ENCODE results near the gene REEP6. TPM values are rescaled to one million over a fixed set of nuclear protein-coding genes. Genes with fewer than 3 reads are reported as not detected.

The REEP6 gene
- total and polyA plus RNA-seq, 4 donors, result 0.71 to 16.5 (median 1.9) TPM

- no peaks in the 10 kb centered on the region for H3K27me3 ChIP-seq (ENCODE audit: control insufficient read depth in 1 of 2, insufficient read depth in 2 of 2, low read length in 1 of 2)
- no peak for DNase-seq
- intact Hi-C loops (cut with DNase I), result no loop called here
Measured at GRCh38 chr19:1456121-1456900, 34.7 kb upstream of the REEP6 start.

GRCh38 chr19:1457031-1457739, 33.8 kb upstream of the REEP6 start:
- ATAC-seq (ENCODE audit: low FRiP score) (no peak), DNase-seq (no peak)
- Histone ChIP-seq H3K36me3 (ENCODE audit: control insufficient read depth in 1 of 2, insufficient read depth in 2 of 2, low read length in 1 of 2) (no peaks in the 10 kb centered on the region), H3K27ac (ENCODE audit: low read depth in 1 of 2, low read length in 2 of 2) (no peak overlapping the region), H3K4me3 (ENCODE audit: low read length in 2 of 2) (no peak overlapping the region), H3K4me1 (ENCODE audit: control insufficient read depth in 1 of 2, insufficient read depth in 2 of 2, low read length in 2 of 2) (no peaks in the 10 kb centered on the region), H3K9me3 (ENCODE audit: control insufficient read depth, low read length) (no peaks in the 10 kb centered on the region), H3K27me3 (ENCODE audit: control insufficient read depth in 1 of 2, insufficient read depth in 2 of 2, low read length in 1 of 2) (no peaks in the 10 kb centered on the region)
- 13% methylated on average over 48 of the region's 48 CpGs for WGBS, 2 donors
- intact Hi-C loops (cut with DNase I), result no loop called here

More at GRCh38 chr19:1456121-1456900, 34.7 kb upstream of the REEP6 start:
- Histone ChIP-seq H3K9me3 (ENCODE audit: control insufficient read depth, low read length) (no peaks in the 10 kb centered on the region), H3K27ac (ENCODE audit: low read depth in 1 of 2, low read length in 2 of 2) (no peak overlapping the region), H3K4me3 (ENCODE audit: low read length in 2 of 2) (no peak overlapping the region), H3K4me1 (ENCODE audit: control insufficient read depth in 1 of 2, insufficient read depth in 2 of 2, low read length in 2 of 2) (no peaks in the 10 kb centered on the region), H3K36me3 (ENCODE audit: control insufficient read depth in 1 of 2, insufficient read depth in 2 of 2, low read length in 1 of 2) (no peaks in the 10 kb centered on the region)
- WGBS, 2 donors, result 22 to 29% methylated on average over 43 of the region's 43 CpGs
- no peak for ATAC-seq (ENCODE audit: low FRiP score)

GRCh38 chr19:1457892-1458291, 33.1 kb upstream of the REEP6 start:
- Histone ChIP-seq H3K4me1 (ENCODE audit: control insufficient read depth in 1 of 2, insufficient read depth in 2 of 2, low read length in 2 of 2) (no peaks in the 10 kb centered on the region), H3K36me3 (ENCODE audit: control insufficient read depth in 1 of 2, insufficient read depth in 2 of 2, low read length in 1 of 2) (no peaks in the 10 kb centered on the region), H3K9me3 (ENCODE audit: control insufficient read depth, low read length) (no peaks in the 10 kb centered on the region), H3K4me3 (ENCODE audit: low read length in 2 of 2) (no peak overlapping the region), H3K27me3 (ENCODE audit: control insufficient read depth in 1 of 2, insufficient read depth in 2 of 2, low read length in 1 of 2) (no peaks in the 10 kb centered on the region), H3K27ac (ENCODE audit: low read depth in 1 of 2, low read length in 2 of 2) (no peak overlapping the region)
- DNase-seq (no peak), ATAC-seq (ENCODE audit: low FRiP score) (no peak)
- 86 to 92% methylated on average over 16 of the region's 16 CpGs for WGBS, 2 donors
- intact Hi-C loops (cut with DNase I), result no loop called here

- H3K27me3 ChIP-seq (ENCODE audit: control insufficient read depth in 1 of 2, insufficient read depth in 2 of 2, low read length in 1 of 2), result no peaks in the 10 kb centered on the region
- no peaks in the 10 kb centered on the region for H3K4me1 ChIP-seq (ENCODE audit: control insufficient read depth in 1 of 2, insufficient read depth in 2 of 2, low read length in 2 of 2)
- no peak overlapping the region for H3K27ac ChIP-seq (ENCODE audit: low read depth in 1 of 2, low read length in 2 of 2)
- H3K4me3 ChIP-seq (ENCODE audit: low read length in 2 of 2), result no peak overlapping the region
- WGBS, 2 donors, result 83 to 85% methylated on average over 9 of the region's 9 CpGs
- ATAC-seq (ENCODE audit: low FRiP score) (no peak), DNase-seq (no peak)
- no peaks in the 10 kb centered on the region for H3K36me3 ChIP-seq (ENCODE audit: control insufficient read depth in 1 of 2, insufficient read depth in 2 of 2, low read length in 1 of 2)
- no peaks in the 10 kb centered on the region for H3K9me3 ChIP-seq (ENCODE audit: control insufficient read depth, low read length)
- intact Hi-C loops (cut with DNase I), result no loop called here
Measured at GRCh38 chr19:1459479-1459878, 31.5 kb upstream of the REEP6 start.

- no peaks in the 10 kb centered on the region for H3K4me1 ChIP-seq (ENCODE audit: control insufficient read depth in 1 of 2, insufficient read depth in 2 of 2, low read length in 2 of 2)
- ATAC-seq (ENCODE audit: low FRiP score), result no peak
- no peak overlapping the region for H3K27ac ChIP-seq (ENCODE audit: low read depth in 1 of 2, low read length in 2 of 2)
- no peaks in the 10 kb centered on the region for H3K9me3 ChIP-seq (ENCODE audit: control insufficient read depth, low read length)
- intact Hi-C loops (cut with DNase I), result no loop called here
- H3K4me3 ChIP-seq (ENCODE audit: low read length in 2 of 2), result no peak overlapping the region
- WGBS, 2 donors, result 91 to 95% methylated on average over 36 of the region's 36 CpGs
- DNase-seq, result no peak
- no peaks in the 10 kb centered on the region for H3K27me3 ChIP-seq (ENCODE audit: control insufficient read depth in 1 of 2, insufficient read depth in 2 of 2, low read length in 1 of 2)
- H3K36me3 ChIP-seq (ENCODE audit: control insufficient read depth in 1 of 2, insufficient read depth in 2 of 2, low read length in 1 of 2), result no peaks in the 10 kb centered on the region
Measured at GRCh38 chr19:1460033-1460995, 30.7 kb upstream of the REEP6 start.

- Histone ChIP-seq H3K4me3 (ENCODE audit: low read length in 2 of 2) (no peak overlapping the region), H3K27me3 (ENCODE audit: control insufficient read depth in 1 of 2, insufficient read depth in 2 of 2, low read length in 1 of 2) (no peaks in the 10 kb centered on the region)
Measured at GRCh38 chr19:1461862-1462261, 29.1 kb upstream of the REEP6 start.

GRCh38 chr19:1465191-1466016, 25.6 kb upstream of the REEP6 start:
- Histone ChIP-seq H3K36me3 (ENCODE audit: control insufficient read depth in 1 of 2, insufficient read depth in 2 of 2, low read length in 1 of 2) (no peaks in the 10 kb centered on the region), H3K27ac (ENCODE audit: low read depth in 1 of 2, low read length in 2 of 2) (no peak overlapping the region), H3K27me3 (ENCODE audit: control insufficient read depth in 1 of 2, insufficient read depth in 2 of 2, low read length in 1 of 2) (no peaks in the 10 kb centered on the region), H3K4me1 (ENCODE audit: control insufficient read depth in 1 of 2, insufficient read depth in 2 of 2, low read length in 2 of 2) (no peaks in the 10 kb centered on the region), H3K9me3 (ENCODE audit: control insufficient read depth, low read length) (no peaks in the 10 kb centered on the region), H3K4me3 (ENCODE audit: low read length in 2 of 2) (no peak overlapping the region)
- no peak for ATAC-seq (ENCODE audit: low FRiP score)
- intact Hi-C loops (cut with DNase I), result no loop called here
- 48 to 55% methylated on average over 50 to 83 of the region's 83 CpGs for WGBS, 2 donors
- DNase-seq, result no peak

More at GRCh38 chr19:1461862-1462261, 29.1 kb upstream of the REEP6 start:
- no peak for DNase-seq
- 96% methylated on average over 24 of the region's 24 CpGs for WGBS, 2 donors
- H3K9me3 ChIP-seq (ENCODE audit: control insufficient read depth, low read length), result no peaks in the 10 kb centered on the region
- intact Hi-C loops (cut with DNase I), result no loop called here
- H3K36me3 ChIP-seq (ENCODE audit: control insufficient read depth in 1 of 2, insufficient read depth in 2 of 2, low read length in 1 of 2), result no peaks in the 10 kb centered on the region
- H3K27ac ChIP-seq (ENCODE audit: low read depth in 1 of 2, low read length in 2 of 2), result no peak overlapping the region
- no peak for ATAC-seq (ENCODE audit: low FRiP score)
- no peaks in the 10 kb centered on the region for H3K4me1 ChIP-seq (ENCODE audit: control insufficient read depth in 1 of 2, insufficient read depth in 2 of 2, low read length in 2 of 2)

GRCh38 chr19:1466018-1466460, 24.9 kb upstream of the REEP6 start:
- no peak for DNase-seq
- no peaks in the 10 kb centered on the region for H3K4me1 ChIP-seq (ENCODE audit: control insufficient read depth in 1 of 2, insufficient read depth in 2 of 2, low read length in 2 of 2)
- no peak for ATAC-seq (ENCODE audit: low FRiP score)
- no peaks in the 10 kb centered on the region for H3K9me3 ChIP-seq (ENCODE audit: control insufficient read depth, low read length)
- H3K4me3 ChIP-seq (ENCODE audit: low read length in 2 of 2), result no peak overlapping the region
- peaks cover 0 to 1% of the 10 kb centered on the region in 2 donors for H3K27me3 ChIP-seq (ENCODE audit: control insufficient read depth in 1 of 2, insufficient read depth in 2 of 2, low read length in 1 of 2)
- WGBS, 2 donors, result 56 to 59% methylated on average over 36 to 41 of the region's 41 CpGs
- intact Hi-C loops (cut with DNase I), result no loop called here
- H3K36me3 ChIP-seq (ENCODE audit: control insufficient read depth in 1 of 2, insufficient read depth in 2 of 2, low read length in 1 of 2), result no peaks in the 10 kb centered on the region
- H3K27ac ChIP-seq (ENCODE audit: low read depth in 1 of 2, low read length in 2 of 2), result no peak overlapping the region

Measured in aorta (tissue), 5 donors.